ENCODE results near the gene FAM171A2. TPM values are rescaled to one million over a fixed set of nuclear protein-coding genes. Genes with fewer than 3 reads are reported as not detected.

Gene FAM171A2
- total RNA-seq, 1 experiment from 2014 or later = 29.9 TPM

- Mint-ChIP-seq H3K36me3 (no peaks in the 10 kb centered on the region), H3K4me1 (peaks cover 9% of the 10 kb centered on the region), H3K4me3 (peak overlapping the region; percentile 68), H3K9me3 (no peaks in the 10 kb centered on the region), H3K27me3 (ENCODE audit: low read depth) (peaks cover 3% of the 10 kb centered on the region; the same call in 1 of the 2 replicates), H3K27ac (no peak overlapping the region)
- TF ChIP-seq ZBTB43 (CRISPR knock-in tag; IDR thresholded peaks at IDR 0.05) (no peak), HMGXB4 (CRISPR knock-in tag; IDR thresholded peaks at IDR 0.05) (0 out of 2 replicates have a peak, but pooled peaks have one; percentile 34)
- ChIA-PET POLR2A (interaction anchor here (0.6 to 1.8 kb wide), 10 partner anchors 8 to 284 kb away, joined by 3 to 6 read pairs (median 4); partner anchors contain the start of genes FAM171A2, GRN and UBTF), CTCF (interaction anchor here (0.5 to 7.8 kb wide), 45 partner anchors 8 to 426 kb away, joined by 3 to 102 read pairs (median 6); partner anchors contain the start of genes ATXN7L3, FAM171A2, GRN and HDAC5)
- peak; percentile 8; the same call in 1 of the 2 replicates for ATAC-seq
- peak; percentile 54 for DNase-seq (ENCODE audit: low spot score)
Observed at GRCh38 chr17:44353672-44354331, 9.9 kb downstream of the FAM171A2 start.

- H3K4me3 Mint-ChIP-seq = peak overlapping the region; percentile 65
- no peak for ATAC-seq
- POLR2A ChIA-PET = interaction anchor here (0.5 to 1.3 kb wide), 3 partner anchors 26 to 637 kb away, joined by 3 read pairs; no protein-coding TSS in a partner anchor
- peaks cover 9% of the 10 kb centered on the region for H3K4me1 Mint-ChIP-seq
- DNase-seq (ENCODE audit: low spot score) = no peak
- TF ChIP-seq ZNF423 (CRISPR knock-in tag; IDR thresholded peaks at IDR 0.05) (0 out of 2 replicates have a peak, but pooled peaks have one; percentile 21), NR3C1 (CRISPR knock-in tag; conservative IDR thresholded peaks at IDR 0.05; ENCODE audit: low read depth) (no peak)
- peaks cover 3% of the 10 kb centered on the region; the same call in 1 of the 2 replicates for H3K27me3 Mint-ChIP-seq (ENCODE audit: low read depth)
- H3K36me3 Mint-ChIP-seq = no peaks in the 10 kb centered on the region
- CTCF ChIA-PET = interaction anchor here (0.5 to 7.8 kb wide), 24 partner anchors 8 to 425 kb away, joined by 3 to 102 read pairs (median 13); partner anchors contain the start of genes FAM171A2, GRN, SLC25A39 and TMUB2
- no peaks in the 10 kb centered on the region for H3K9me3 Mint-ChIP-seq
- no peak overlapping the region for H3K27ac Mint-ChIP-seq
Observed at GRCh38 chr17:44352828-44353671, 10.6 kb downstream of the FAM171A2 start.

GRCh38 chr17:44351961-44352827 lies 11.5 kb downstream of the FAM171A2 start:
- Mint-ChIP-seq H3K27ac (no peak overlapping the region), H3K4me3 (peak overlapping the region; percentile 65), H3K36me3 (no peaks in the 10 kb centered on the region), H3K4me1 (peaks cover 9% of the 10 kb centered on the region), H3K27me3 (ENCODE audit: low read depth) (peaks cover 3% of the 10 kb centered on the region; the same call in 1 of the 2 replicates), H3K9me3 (no peaks in the 10 kb centered on the region)
- CTCF ChIA-PET = interaction anchor here (0.9 to 7.8 kb wide), 14 partner anchors 11 to 188 kb away, joined by 3 to 102 read pairs (median 9); partner anchors contain the start of genes ASB16 and FAM171A2
- POLR2A ChIA-PET = interaction anchor here (0.5 to 1.3 kb wide), 2 partner anchors 25 to 132 kb away, joined by 3 read pairs; no protein-coding TSS in a partner anchor
- TF ChIP-seq NFYB (CRISPR knock-in tag; conservative IDR thresholded peaks at IDR 0.05; ENCODE audit: low read depth) (no peak), FOXP1 (CRISPR knock-in tag; IDR thresholded peaks at IDR 0.05; ENCODE audit: borderline replicate concordance) (peak; percentile 70; the same call in 1 of the 2 replicates)
- DNase-seq (ENCODE audit: low spot score) = no peak
- no peak for ATAC-seq

GRCh38 chr17:44351464-44351863 lies 12.2 kb downstream of the FAM171A2 start:
- peaks cover 9% of the 10 kb centered on the region for H3K4me1 Mint-ChIP-seq
- H3K27me3 Mint-ChIP-seq (ENCODE audit: low read depth) = peaks cover 3% of the 10 kb centered on the region; the same call in 1 of the 2 replicates
- CTCF ChIA-PET = interaction anchor here (0.8 to 7.8 kb wide), 11 partner anchors 11 to 228 kb away, joined by 3 to 102 read pairs (median 5); partner anchors contain the start of genes ASB16, FAM171A2 and HDAC5
- no peaks in the 10 kb centered on the region for H3K36me3 Mint-ChIP-seq
- DNase-seq (ENCODE audit: low spot score) (no peak), ATAC-seq (no peak)
- POLR2A ChIA-PET = interaction anchor here (0.5 kb wide), 1 partner anchor 131 kb away, joined by 3 read pairs; no protein-coding TSS in a partner anchor
- no peak overlapping the region for H3K4me3 Mint-ChIP-seq
- no peaks in the 10 kb centered on the region for H3K9me3 Mint-ChIP-seq
- no peak for TF ChIP-seq MYBL2 (CRISPR knock-in tag; IDR thresholded peaks at IDR 0.05)
- H3K27ac Mint-ChIP-seq = no peak overlapping the region

All from WTC11 (cell line).